GM23248 (cell line): ENCODE results near the gene FGL2. TPM values are rescaled to one million over a fixed set of nuclear protein-coding genes. Genes with fewer than 3 reads are reported as not detected.

Experiments
- DNase-seq: peaks from one replicate; pipeline ENCODE4 v3.0.0-alpha.2; 2015
- H2AFZ ChIP-seq: fragments of 200-600 bp; sonication (generic); 2 replicates; pipeline ENCODE4 v1.6.1; 2016; ENCODE audit warnings: antibody characterized with exemption
- H3F3A ChIP-seq: fragments of 200-600 bp; sonication (generic); 2 replicates; pipeline ENCODE4 v1.6.1; 2016; ENCODE audit warnings: mild to moderate bottlenecking, antibody characterized with exemption, mixed run types; ENCODE audit not compliant: insufficient read depth
- H3K27ac ChIP-seq: fragments of 200-600 bp; sonication (generic); 2 replicates; pipeline ENCODE4 v1.5.1; 2016; ENCODE audit warnings: mild to moderate bottlenecking
- H3K27me3 ChIP-seq: fragments of 200-600 bp; sonication (generic); replicated peaks from 2 replicates; pipeline ENCODE4 v1.6.1; 2016; ENCODE audit warnings: mild to moderate bottlenecking; ENCODE audit not compliant: insufficient read depth
- H3K36me3 ChIP-seq: fragments of 200-600 bp; sonication (generic); 2 replicates; pipeline ENCODE4 v1.6.1; 2016; ENCODE audit warnings: low read depth, mild to moderate bottlenecking
- H3K4me1 ChIP-seq: fragments of 200-600 bp; sonication (generic); 2 replicates; pipeline ENCODE4 v1.6.1; 2016; ENCODE audit warnings: mild to moderate bottlenecking; ENCODE audit not compliant: insufficient read depth
- H3K4me2 ChIP-seq: fragments of 200-600 bp; sonication (generic); one replicate; pipeline ENCODE4 v1.6.1; 2016; ENCODE audit warnings: mild to moderate bottlenecking; ENCODE audit not compliant: unreplicated experiment
- H3K4me3 ChIP-seq: fragments of 200-600 bp; sonication (generic); 2 replicates; pipeline ENCODE4 v1.5.1; 2016; ENCODE audit warnings: mild to moderate bottlenecking
- H3K79me2 ChIP-seq: fragments of 200-600 bp; sonication (generic); 2 replicates; pipeline ENCODE4 v1.6.1; 2016; ENCODE audit warnings: mild to moderate bottlenecking; ENCODE audit not compliant: insufficient read depth
- H3K9ac ChIP-seq: fragments of 200-600 bp; sonication (generic); 2 replicates; pipeline ENCODE4 v1.6.1; 2016; ENCODE audit warnings: mild to moderate bottlenecking
- H3K9me2 ChIP-seq: fragments of 200-600 bp; sonication (generic); 2 replicates; pipeline ENCODE4 v1.6.1; 2016; ENCODE audit warnings: mixed run types, mild to moderate bottlenecking, moderate library complexity; ENCODE audit not compliant: insufficient read depth
- H3K9me3 ChIP-seq: fragments of 200-600 bp; sonication (generic); one replicate; pipeline ENCODE4 v1.6.1; 2017; ENCODE audit warnings: low read depth
- H4K20me1 ChIP-seq: fragments of 200-600 bp; sonication (generic); 2 replicates; pipeline ENCODE4 v1.6.0; 2016; ENCODE audit not compliant: insufficient read depth
- EZH2 ChIP-seq: fragments of 200-600 bp; sonication (generic); IDR thresholded peaks from 2 replicates; pipeline ENCODE4 v1.6.1; 2018; ENCODE audit warnings: antibody characterized with exemption, mild to moderate bottlenecking; ENCODE audit not compliant: insufficient read depth, poor library complexity, severe bottlenecking
- EZH2phosphoT487 ChIP-seq: fragments of 200-600 bp; sonication (generic); IDR thresholded peaks from 2 replicates; pipeline ENCODE4 v1.6.1; 2018; ENCODE audit warnings: antibody characterized with exemption, moderate library complexity, mild to moderate bottlenecking, low read depth; ENCODE audit not compliant: insufficient read depth
- WGBS, 2 experiments: methylation state at CpG; one replicate each; pipeline ENCODE4 v1.1.6; 2015 to 2017; ENCODE audit warnings: low lambda C conversion rate in 2 of 2, low coverage in 1 of 2; ENCODE audit errors: missing lambda C conversion rate in 2 of 2; 5-methylcytosine and 5-hydroxymethylcytosine counted together
- in situ Hi-C: fragments of 300-500 bp; cut with MboI; formaldehyde crosslinking; loops from 2 replicates; pipeline ENCODE4 v1.15.0; 2020
- polyA plus RNA-seq: library from polyadenylated mRNA; unstranded; fragments of >200 nt; fragmentation: Nextera tagmentation; extraction: Ambion mirVana; gene quantifications from 2 replicates; pipeline ENCODE4 v1.2.1, GENCODE V29; 2016
- total RNA-seq: library from RNA; depleted of rRNA; stranded (reverse); fragments of >200 nt; shearing (Covaris generic); gene quantifications from 2 replicates; pipeline ENCODE4 v1.2.3, GENCODE V29; 2014; rRNA removed

FGL2 gene
- total RNA-seq (3.8 and 4.8 TPM in 2 replicates), polyA plus RNA-seq (1.3 and 1.6 TPM in 2 replicates)

- H3K9me2 ChIP-seq: no peaks in the 10 kb centered on the region
- peak within 1 kb of the TSS; percentile 67 for H3K4me3 ChIP-seq
- WGBS, 2 experiments: 3 to 4% methylated on average over 15 of the region's 15 CpGs
- in situ Hi-C loops: no loop called here
- no peak within 1 kb of the TSS for H3K27ac ChIP-seq
- no peaks in the 10 kb centered on the region for H3K27me3 ChIP-seq
- peak within 1 kb of the TSS; percentile 80 for H2AFZ ChIP-seq
- no peaks in the 10 kb centered on the region for H3K36me3 ChIP-seq
- TF ChIP-seq EZH2: no peak
- TF ChIP-seq EZH2phosphoT487: no peak
- no peaks in the 10 kb centered on the region; the same call in none of the 2 replicates for H3K4me1 ChIP-seq
- peak within 1 kb of the TSS; percentile 90 for H3K4me2 ChIP-seq
- no peaks in the 10 kb centered on the region for H4K20me1 ChIP-seq
- no peaks in the 10 kb centered on the region for H3F3A ChIP-seq
- no peaks in the 10 kb centered on the region for H3K79me2 ChIP-seq
- H3K9me3 ChIP-seq: no peaks in the 10 kb centered on the region
- DNase-seq: peak; percentile 90
- H3K9ac ChIP-seq: peak within 1 kb of the TSS; percentile 26
These were observed at the start of gene FGL2 for GRCh38 chr7:77199013-77199966. Gene FGL2 (minus strand): TSS chr7:77199819. CDS start chr7:77199793, 26 bp downstream.

GRCh38 chr7:77248154-77248553 lies 48.5 kb upstream of the FGL2 start:
- TF ChIP-seq EZH2: no peak
- TF ChIP-seq EZH2phosphoT487: no peak
- H2AFZ ChIP-seq: no peak overlapping the region
- H3K9me2 ChIP-seq: no peaks in the 10 kb centered on the region
- 76 to 82% methylated on average over 3 of the region's 3 CpGs for WGBS, 2 experiments
- H3K9ac ChIP-seq: no peak overlapping the region
- DNase-seq: no peak
- peaks cover 4% of the 10 kb centered on the region for H3F3A ChIP-seq
- no peak overlapping the region for H3K4me2 ChIP-seq
- in situ Hi-C loops: no loop called here
- H3K27ac ChIP-seq: no peak overlapping the region
- H3K79me2 ChIP-seq: no peaks in the 10 kb centered on the region
- H3K9me3 ChIP-seq: no peaks in the 10 kb centered on the region
- H3K4me3 ChIP-seq: no peak overlapping the region
- no peaks in the 10 kb centered on the region for H4K20me1 ChIP-seq
- no peaks in the 10 kb centered on the region for H3K27me3 ChIP-seq
- H3K36me3 ChIP-seq: no peaks in the 10 kb centered on the region
- peaks cover 18% of the 10 kb centered on the region for H3K4me1 ChIP-seq

- Histone ChIP-seq H3F3A (peaks cover 4% of the 10 kb centered on the region), H3K27me3 (no peaks in the 10 kb centered on the region), H3K36me3 (no peaks in the 10 kb centered on the region), H3K9me2 (no peaks in the 10 kb centered on the region), H3K4me1 (peaks cover 18% of the 10 kb centered on the region), H3K4me2 (no peak overlapping the region), H4K20me1 (no peaks in the 10 kb centered on the region), H3K9ac (no peak overlapping the region), H3K27ac (no peak overlapping the region), H2AFZ (no peak overlapping the region), H3K79me2 (no peaks in the 10 kb centered on the region), H3K9me3 (no peaks in the 10 kb centered on the region), H3K4me3 (no peak overlapping the region)
- in situ Hi-C loops: no loop called here
- WGBS, 2 experiments: 45 to 46% methylated on average over 3 of the region's 3 CpGs
- DNase-seq: peak; percentile 78
- TF ChIP-seq EZH2 (no peak), EZH2phosphoT487 (no peak)
These were observed 47.7 kb upstream of the FGL2 start for GRCh38 chr7:77247206-77247850.

- Histone ChIP-seq H2AFZ (peak overlapping the region; percentile 7; the same call in 1 of the 2 replicates), H4K20me1 (no peaks in the 10 kb centered on the region), H3K4me2 (no peak overlapping the region), H3K27me3 (no peaks in the 10 kb centered on the region), H3K9me3 (no peaks in the 10 kb centered on the region), H3K36me3 (no peaks in the 10 kb centered on the region), H3K27ac (no peak overlapping the region), H3K9me2 (no peaks in the 10 kb centered on the region), H3K79me2 (no peaks in the 10 kb centered on the region), H3K4me1 (peaks cover 18% of the 10 kb centered on the region), H3F3A (peaks cover 4% of the 10 kb centered on the region), H3K4me3 (no peak overlapping the region), H3K9ac (no peak overlapping the region)
- no peak for TF ChIP-seq EZH2phosphoT487
- no peak for DNase-seq
- 78 to 82% methylated on average over 5 of the region's 5 CpGs for WGBS, 2 experiments
- in situ Hi-C loops: no loop called here
These were observed 46.5 kb upstream of the FGL2 start for GRCh38 chr7:77246026-77246640.
